Gastroesophageal sphincter (tissue), 3 donors: ENCODE measurements around the gene PAFAH2.

Source experiments
- EP300 ChIP-seq: sonication (generic); formaldehyde crosslinking; IDR thresholded peaks from one replicate; pipeline ENCODE4 v1.6.1; 2017; ENCODE audit warnings: antibody characterized with exemption, mild to moderate bottlenecking
- POLR2A ChIP-seq, 2 donors: fragments of 450-650 bp; IDR thresholded peaks; one replicate each; pipeline ENCODE4 v1.6.1; 2017; ENCODE audit warnings: antibody characterized with exemption in 2 of 2, mild to moderate bottlenecking in 2 of 2, moderate library complexity in 1 of 2
- POLR2AphosphoS5 ChIP-seq: sonication (generic); formaldehyde crosslinking; IDR thresholded peaks from one replicate; pipeline ENCODE4 v1.6.1; 2017; ENCODE audit warnings: antibody characterized with exemption
- TF ChIP-seq, protein P1 (sequence below), 4 experiments: fragments of 200-600 bp in 2 of 4; fragments of 450-650 bp in 2 of 4; sonication (generic) in 1 of 4; IDR thresholded peaks; one replicate each; pipeline ENCODE4 v1.5.1; 2017 to 2019; ENCODE audit warnings: antibody characterized with exemption in 4 of 4, mild to moderate bottlenecking in 2 of 4, moderate library complexity in 2 of 4

DNA sequence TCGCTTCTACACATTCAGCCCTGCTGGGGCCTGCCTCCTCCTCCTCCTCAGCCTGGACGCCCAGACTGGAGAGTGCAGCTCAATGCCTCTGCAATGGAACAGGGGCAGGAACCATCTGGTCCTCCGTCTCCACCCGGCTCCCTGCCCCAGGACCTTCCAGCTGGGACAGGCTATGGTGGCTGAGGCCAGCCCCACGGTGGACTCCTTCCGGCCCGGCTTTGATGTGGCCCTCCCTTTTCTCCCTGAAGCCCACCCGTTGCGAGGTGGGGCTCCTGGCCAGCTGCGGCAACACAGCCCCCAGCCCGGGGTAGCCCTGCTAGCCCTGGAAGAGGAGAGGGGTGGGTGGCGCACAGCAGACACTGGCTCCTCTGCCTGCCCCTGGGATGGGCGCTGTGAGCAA, 25.1 kb upstream of the PAFAH2 start:
- TF ChIP-seq, protein P1, sequence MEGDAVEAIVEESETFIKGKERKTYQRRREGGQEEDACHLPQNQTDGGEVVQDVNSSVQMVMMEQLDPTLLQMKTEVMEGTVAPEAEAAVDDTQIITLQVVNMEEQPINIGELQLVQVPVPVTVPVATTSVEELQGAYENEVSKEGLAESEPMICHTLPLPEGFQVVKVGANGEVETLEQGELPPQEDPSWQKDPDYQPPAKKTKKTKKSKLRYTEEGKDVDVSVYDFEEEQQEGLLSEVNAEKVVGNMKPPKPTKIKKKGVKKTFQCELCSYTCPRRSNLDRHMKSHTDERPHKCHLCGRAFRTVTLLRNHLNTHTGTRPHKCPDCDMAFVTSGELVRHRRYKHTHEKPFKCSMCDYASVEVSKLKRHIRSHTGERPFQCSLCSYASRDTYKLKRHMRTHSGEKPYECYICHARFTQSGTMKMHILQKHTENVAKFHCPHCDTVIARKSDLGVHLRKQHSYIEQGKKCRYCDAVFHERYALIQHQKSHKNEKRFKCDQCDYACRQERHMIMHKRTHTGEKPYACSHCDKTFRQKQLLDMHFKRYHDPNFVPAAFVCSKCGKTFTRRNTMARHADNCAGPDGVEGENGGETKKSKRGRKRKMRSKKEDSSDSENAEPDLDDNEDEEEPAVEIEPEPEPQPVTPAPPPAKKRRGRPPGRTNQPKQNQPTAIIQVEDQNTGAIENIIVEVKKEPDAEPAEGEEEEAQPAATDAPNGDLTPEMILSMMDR (IDR thresholded peaks at IDR 0.05), result no peak
- TF ChIP-seq POLR2A (IDR thresholded peaks at IDR 0.05) (no peak), EP300 (no peak), POLR2AphosphoS5 (no peak)
